ENCODE results near the gene GPR21. TPM values are rescaled to one million over a fixed set of nuclear protein-coding genes. Genes with fewer than 3 reads are reported as not detected.

Gene GPR21
- total RNA-seq, 2 experiments from 2014 or later = 0.45 TPM; not detected in 1

- ChIA-PET POLR2A (interaction anchor here (0.9 kb wide), 1 partner anchor 18 kb away, joined by 3 read pairs; no protein-coding TSS in a partner anchor), CTCF (no interaction called here)
- Mint-ChIP-seq H3K27me3 (no peaks in the 10 kb centered on the region), H3K27ac (no peak overlapping the region), H3K4me3 (no peak overlapping the region), H3K9me3 (no peaks in the 10 kb centered on the region), H3K4me1 (ENCODE audit: low read depth) (peaks cover 2% of the 10 kb centered on the region), H3K36me3 (ENCODE audit: low read depth) (peaks cover 15% of the 10 kb centered on the region)
- DNase-seq (no peak), ATAC-seq (no peak)
- intact Hi-C loops (cut with micrococcal nuclease) = no loop called here
- TF ChIP-seq CTCF (IDR thresholded peaks at IDR 0.05) = no peak
These were observed 30.0 kb upstream of the GPR21 start for GRCh38 chr9:123003466-123003865.

- no peak for DNase-seq
- Mint-ChIP-seq H3K36me3 (ENCODE audit: low read depth) (peaks cover 9% of the 10 kb centered on the region), H3K27ac (no peak overlapping the region), H3K4me3 (no peak overlapping the region), H3K27me3 (no peaks in the 10 kb centered on the region), H3K9me3 (no peaks in the 10 kb centered on the region), H3K4me1 (ENCODE audit: low read depth) (no peaks in the 10 kb centered on the region)
- CTCF ChIA-PET = no interaction called here
- TF ChIP-seq CTCF (IDR thresholded peaks at IDR 0.05) = no peak
- ATAC-seq = no peak
- intact Hi-C loops (cut with micrococcal nuclease) = no loop called here
- POLR2A ChIA-PET = no interaction called here
These were observed 27.5 kb upstream of the GPR21 start for GRCh38 chr9:123005964-123006363.

DNA sequence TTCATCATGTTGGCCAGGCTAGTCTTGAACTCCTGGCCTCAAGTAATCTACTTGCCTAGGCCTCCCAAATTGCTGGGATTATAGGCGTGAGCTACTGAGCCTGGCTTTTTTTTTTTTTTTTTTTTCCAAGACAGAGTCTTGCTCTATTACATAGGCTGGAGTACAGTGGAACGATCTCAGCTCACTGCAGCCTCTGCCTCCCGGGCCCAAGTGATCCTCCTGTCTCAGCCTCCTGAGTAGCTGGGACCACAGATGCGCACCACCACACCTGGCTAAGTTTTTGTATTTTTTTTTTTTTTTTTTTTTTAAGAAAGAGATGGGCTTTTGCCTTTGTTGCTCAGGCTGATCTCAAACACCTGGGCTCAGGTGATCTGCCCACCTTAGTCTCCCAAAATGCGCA is 26.2 kb upstream of the GPR21 start:
- intact Hi-C loops (cut with micrococcal nuclease) = no loop called here

DNA sequence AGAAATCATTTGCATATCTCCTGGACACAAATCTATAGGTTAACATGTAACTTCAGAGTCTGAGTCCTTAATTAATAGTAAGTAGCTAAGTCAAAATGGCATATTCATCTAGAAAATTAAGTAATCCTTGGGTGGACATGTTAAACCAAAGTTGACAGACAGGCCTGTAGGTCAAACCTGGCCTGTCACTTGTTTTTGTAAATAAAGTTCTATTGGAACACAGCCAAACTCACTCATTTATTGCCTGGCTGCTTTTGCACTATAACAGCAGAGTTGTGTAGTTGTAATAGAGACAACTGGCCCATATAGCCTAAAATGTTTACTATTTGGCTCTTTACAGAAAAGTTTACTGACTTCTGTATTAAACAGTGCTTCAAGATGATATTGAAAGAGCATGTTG is 24.6 kb upstream of the GPR21 start:
- ChIA-PET POLR2A (no interaction called here), CTCF (no interaction called here)
- no peaks in the 10 kb centered on the region for H3K4me1 Mint-ChIP-seq (ENCODE audit: low read depth)
- DNase-seq (no peak), ATAC-seq (no peak)
- intact Hi-C loops (cut with micrococcal nuclease) = no loop called here
- H3K27ac Mint-ChIP-seq = no peak overlapping the region
- no peak for TF ChIP-seq CTCF (IDR thresholded peaks at IDR 0.05)
- peaks cover 26% of the 10 kb centered on the region for H3K36me3 Mint-ChIP-seq (ENCODE audit: low read depth)
- peaks cover 3% of the 10 kb centered on the region for H3K9me3 Mint-ChIP-seq
- H3K27me3 Mint-ChIP-seq = no peaks in the 10 kb centered on the region
- H3K4me3 Mint-ChIP-seq = no peak overlapping the region

More for the DNA sequence above, 26.2 kb upstream of the GPR21 start:
- DNase-seq = no peak
- H3K27me3 Mint-ChIP-seq = no peaks in the 10 kb centered on the region
- no peak overlapping the region for H3K27ac Mint-ChIP-seq
- no peaks in the 10 kb centered on the region for H3K4me1 Mint-ChIP-seq (ENCODE audit: low read depth)
- TF ChIP-seq CTCF (IDR thresholded peaks at IDR 0.05) = no peak
- H3K36me3 Mint-ChIP-seq (ENCODE audit: low read depth) = peaks cover 14% of the 10 kb centered on the region
- CTCF ChIA-PET = interaction anchor here (0.6 kb wide), 1 partner anchor 346 kb away, joined by 3 read pairs; no protein-coding TSS in a partner anchor
- H3K9me3 Mint-ChIP-seq = no peaks in the 10 kb centered on the region
- no peak for ATAC-seq
- no peak overlapping the region for H3K4me3 Mint-ChIP-seq
- POLR2A ChIA-PET = interaction anchor here (0.6 kb wide), 1 partner anchor 1490 kb away, joined by 5 read pairs; no protein-coding TSS in a partner anchor

DNA sequence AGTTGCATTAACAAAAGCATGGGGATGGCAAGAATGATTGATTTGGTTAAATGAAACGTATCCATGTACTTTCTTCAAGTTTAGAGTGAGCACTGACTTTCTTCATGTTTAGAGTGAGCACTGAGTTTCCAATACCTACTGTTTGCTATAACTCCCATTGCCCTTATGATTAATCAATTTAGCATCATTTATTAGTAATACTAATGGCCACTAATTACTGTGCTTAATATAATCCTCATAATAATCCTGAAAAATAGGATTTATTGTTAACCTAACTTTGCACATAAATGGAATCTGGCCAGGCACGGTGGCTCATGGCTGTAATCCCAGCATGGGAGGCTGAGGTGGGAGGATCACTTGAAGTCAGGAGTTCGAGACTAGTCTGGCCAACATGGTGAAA is 22.1 kb upstream of the GPR21 start:
- intact Hi-C loops (cut with micrococcal nuclease) = no loop called here
- Mint-ChIP-seq H3K36me3 (ENCODE audit: low read depth) (peaks cover 36% of the 10 kb centered on the region), H3K4me1 (ENCODE audit: low read depth) (no peaks in the 10 kb centered on the region), H3K27me3 (no peaks in the 10 kb centered on the region), H3K4me3 (no peak overlapping the region), H3K27ac (no peak overlapping the region), H3K9me3 (peaks cover 9% of the 10 kb centered on the region)
- CTCF ChIA-PET = no interaction called here
- POLR2A ChIA-PET = no interaction called here
- DNase-seq (no peak), ATAC-seq (no peak)
- TF ChIP-seq CTCF (IDR thresholded peaks at IDR 0.05) = no peak

All from activated CD8-positive, alpha-beta T cell treated with anti-CD3 and anti-CD28 coated beads for 36 hours (primary cell).